ENCODE measurements around the gene KIRREL3.

KIRREL3 gene

GRCh38 chr11:126607374-126607773, 393.2 kb downstream of the KIRREL3 start:
- H3K36me3 Mint-ChIP-seq = no peaks in the 10 kb centered on the region
- H3K9me3 Mint-ChIP-seq = no peaks in the 10 kb centered on the region
- H3K4me3 Mint-ChIP-seq = no peak overlapping the region
- H3K27me3 Mint-ChIP-seq = peaks cover 12% of the 10 kb centered on the region
- no peak overlapping the region for H3K27ac Mint-ChIP-seq
- CTCF ChIA-PET = interaction anchor here (1.0 to 2.0 kb wide), 3 partner anchors 15 to 383 kb away, joined by 3 to 5 read pairs (median 3); no protein-coding TSS in a partner anchor
- DNase-seq = peak; percentile 27
- H3K4me1 Mint-ChIP-seq = no peaks in the 10 kb centered on the region

- Mint-ChIP-seq H3K4me1 (no peaks in the 10 kb centered on the region), H3K27ac (no peak overlapping the region), H3K36me3 (no peaks in the 10 kb centered on the region), H3K27me3 (peaks cover 12% of the 10 kb centered on the region), H3K4me3 (no peak overlapping the region), H3K9me3 (no peaks in the 10 kb centered on the region)
- DNase-seq = no peak
- CTCF ChIA-PET = interaction anchor here (1.2 to 2.0 kb wide), 2 partner anchors 17 to 384 kb away, joined by 3 to 5 read pairs; no protein-coding TSS in a partner anchor
Observed at GRCh38 chr11:126606484-126606883, 394.1 kb downstream of the KIRREL3 start.

- CTCF ChIA-PET = no interaction called here
- Mint-ChIP-seq H3K4me3 (no peak overlapping the region), H3K27me3 (peaks cover 24% of the 10 kb centered on the region), H3K27ac (no peak overlapping the region), H3K9me3 (no peaks in the 10 kb centered on the region), H3K36me3 (no peaks in the 10 kb centered on the region), H3K4me1 (no peaks in the 10 kb centered on the region)
- no peak for DNase-seq
Observed at GRCh38 chr11:126604461-126604860, 396.1 kb downstream of the KIRREL3 start.

- Mint-ChIP-seq H3K9me3 (no peaks in the 10 kb centered on the region), H3K27ac (no peak overlapping the region), H3K27me3 (peaks cover 27% of the 10 kb centered on the region), H3K4me1 (no peaks in the 10 kb centered on the region), H3K36me3 (no peaks in the 10 kb centered on the region), H3K4me3 (no peak overlapping the region)
- no peak for DNase-seq
- CTCF ChIA-PET = interaction anchor here (1.8 kb wide), 1 partner anchor 387 kb away, joined by 5 read pairs; no protein-coding TSS in a partner anchor
Observed at GRCh38 chr11:126603486-126603885, 397.1 kb downstream of the KIRREL3 start.

DNA sequence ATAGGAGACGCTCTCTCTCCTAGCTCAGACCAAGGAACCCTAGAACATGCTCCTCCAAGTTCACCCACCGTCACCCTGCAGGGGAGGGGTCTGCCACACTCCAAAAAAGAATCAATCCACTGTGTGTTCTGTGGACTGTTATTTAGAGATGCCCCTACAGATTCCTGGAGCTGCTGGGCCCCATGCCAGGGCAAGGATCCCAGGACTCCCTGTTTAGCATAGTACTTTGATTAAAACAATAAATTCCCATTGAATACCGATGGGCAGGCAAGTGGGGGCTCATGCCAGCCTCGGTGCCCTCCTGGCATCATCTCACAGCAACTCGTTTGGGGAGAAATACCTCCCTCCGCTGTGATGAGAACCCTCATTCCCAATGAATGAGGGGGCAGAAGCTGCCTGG, 397.6 kb downstream of the KIRREL3 start:
- DNase-seq = no peak
- H3K36me3 Mint-ChIP-seq = no peaks in the 10 kb centered on the region
- H3K27me3 Mint-ChIP-seq = peaks cover 28% of the 10 kb centered on the region
- H3K4me1 Mint-ChIP-seq = no peaks in the 10 kb centered on the region
- H3K27ac Mint-ChIP-seq = no peak overlapping the region
- CTCF ChIA-PET = interaction anchor here (1.8 kb wide), 1 partner anchor 387 kb away, joined by 5 read pairs; no protein-coding TSS in a partner anchor
- no peaks in the 10 kb centered on the region for H3K9me3 Mint-ChIP-seq
- H3K4me3 Mint-ChIP-seq = no peak overlapping the region

- no peak for DNase-seq
- Mint-ChIP-seq H3K27me3 (peaks cover 31% of the 10 kb centered on the region), H3K4me1 (no peaks in the 10 kb centered on the region), H3K9me3 (no peaks in the 10 kb centered on the region), H3K4me3 (no peak overlapping the region), H3K36me3 (no peaks in the 10 kb centered on the region), H3K27ac (no peak overlapping the region)
- CTCF ChIA-PET = interaction anchor here (1.8 kb wide), 1 partner anchor 388 kb away, joined by 5 read pairs; no protein-coding TSS in a partner anchor
Observed at GRCh38 chr11:126602349-126602940, 398.1 kb downstream of the KIRREL3 start.

DNA sequence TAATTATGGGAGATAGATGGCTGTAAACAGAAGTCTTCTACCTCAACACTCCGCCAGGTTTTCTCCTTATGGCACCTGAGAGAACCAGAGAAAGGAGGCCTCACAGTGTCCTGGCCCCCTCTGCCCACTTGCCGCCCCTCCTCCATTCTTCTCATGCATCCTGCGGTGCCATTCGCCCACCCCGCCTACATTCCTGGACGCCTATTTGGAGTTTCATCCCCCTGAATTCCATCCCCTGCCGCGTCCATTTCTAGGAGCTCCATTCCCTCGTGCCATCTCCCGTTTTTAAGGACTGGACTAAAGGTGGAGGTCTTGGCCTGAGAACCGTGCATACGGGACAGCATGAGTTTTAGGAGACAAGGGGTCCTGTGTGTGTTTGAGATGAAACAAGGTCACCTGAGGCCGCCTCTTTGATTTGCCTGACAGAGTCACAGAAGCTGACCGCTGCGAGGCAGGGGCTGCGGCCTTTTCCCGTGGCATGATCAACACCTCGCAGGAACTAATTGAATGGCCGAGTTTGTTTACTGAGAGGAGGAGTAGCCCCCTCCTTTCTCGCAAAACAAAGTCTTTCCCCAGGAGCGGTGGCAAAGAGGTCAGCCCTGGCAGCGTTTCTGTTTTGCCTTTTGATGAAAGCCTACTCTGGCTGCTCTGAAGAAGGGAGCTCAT, 398.9 kb downstream of the KIRREL3 start:
- Mint-ChIP-seq H3K4me1 (no peaks in the 10 kb centered on the region), H3K36me3 (no peaks in the 10 kb centered on the region), H3K27ac (no peak overlapping the region), H3K4me3 (no peak overlapping the region), H3K9me3 (no peaks in the 10 kb centered on the region), H3K27me3 (peaks cover 23% of the 10 kb centered on the region)
- no peak for DNase-seq
- CTCF ChIA-PET = no interaction called here

DNA sequence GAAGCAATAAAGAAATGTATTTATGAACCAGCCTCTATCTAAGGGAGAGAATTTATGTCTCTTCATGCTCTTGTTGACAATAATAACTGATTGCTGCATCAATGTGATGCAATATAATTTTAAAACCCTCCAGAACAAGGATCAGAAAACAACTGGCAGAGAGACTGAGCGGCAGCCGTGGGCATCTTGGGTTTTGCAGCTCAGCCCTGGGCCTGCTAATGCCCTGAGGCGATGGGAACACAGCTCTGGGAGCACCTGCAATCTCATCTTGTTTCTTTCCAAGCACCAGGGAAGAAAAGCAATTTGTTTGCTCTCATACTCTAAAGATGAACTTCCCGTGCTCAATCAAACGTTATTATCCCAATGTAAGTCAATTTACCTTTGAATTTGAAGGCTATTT, 399.4 kb downstream of the KIRREL3 start:
- H3K36me3 Mint-ChIP-seq = no peaks in the 10 kb centered on the region
- H3K9me3 Mint-ChIP-seq = no peaks in the 10 kb centered on the region
- no peaks in the 10 kb centered on the region for H3K4me1 Mint-ChIP-seq
- H3K27ac Mint-ChIP-seq = no peak overlapping the region
- no peak for DNase-seq
- H3K4me3 Mint-ChIP-seq = no peak overlapping the region
- H3K27me3 Mint-ChIP-seq = peaks cover 19% of the 10 kb centered on the region
- CTCF ChIA-PET = no interaction called here

- Mint-ChIP-seq H3K4me3 (no peak overlapping the region), H3K9me3 (no peaks in the 10 kb centered on the region), H3K27me3 (peaks cover 19% of the 10 kb centered on the region), H3K36me3 (no peaks in the 10 kb centered on the region), H3K27ac (no peak overlapping the region), H3K4me1 (no peaks in the 10 kb centered on the region)
- no peak for DNase-seq
- CTCF ChIA-PET = no interaction called here
Observed at GRCh38 chr11:126599217-126599897, 401.2 kb downstream of the KIRREL3 start.

DNA sequence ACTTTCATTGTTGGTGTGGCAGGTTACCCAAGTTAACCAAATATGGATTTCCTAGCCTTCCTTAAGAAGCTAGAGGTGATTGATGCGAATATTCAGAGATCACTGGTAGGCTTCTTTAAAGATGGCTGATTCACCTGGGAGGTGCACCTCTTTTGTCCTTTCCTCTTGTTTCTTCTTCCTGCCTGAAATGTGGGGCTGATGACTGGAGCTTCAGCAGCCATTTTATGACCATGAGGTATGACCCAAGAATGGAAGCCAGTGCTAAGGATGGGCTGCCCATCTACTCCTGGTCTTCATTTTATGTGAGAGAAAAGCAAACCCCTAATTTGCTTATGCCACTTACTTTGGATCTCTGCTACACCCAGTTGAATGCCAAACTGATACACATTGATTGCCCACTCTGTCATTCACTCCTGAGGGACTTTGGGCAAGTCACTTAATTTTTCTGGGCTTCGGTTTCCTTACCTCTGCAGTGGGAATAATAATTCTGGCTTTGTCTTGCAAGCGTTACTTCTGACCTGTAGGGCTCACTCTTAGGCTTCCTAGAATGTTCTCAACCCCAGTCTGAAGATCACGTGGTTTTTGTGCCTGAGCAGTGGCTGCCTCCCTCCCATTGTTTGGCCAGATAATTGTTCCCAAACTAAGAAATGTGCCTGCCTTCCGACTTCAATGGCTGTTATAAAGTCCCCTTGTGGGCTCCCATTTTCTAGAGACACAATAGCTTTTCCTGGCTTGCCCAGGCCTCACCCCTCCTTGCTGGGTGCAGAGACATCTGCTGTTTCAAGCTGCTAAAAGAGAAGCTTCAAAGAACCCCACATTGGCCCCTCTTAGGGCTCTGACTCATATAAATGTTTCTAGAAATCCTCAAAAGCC, 402.0 kb downstream of the KIRREL3 start:
- Mint-ChIP-seq H3K4me3 (no peak overlapping the region), H3K9me3 (no peaks in the 10 kb centered on the region), H3K36me3 (no peaks in the 10 kb centered on the region), H3K27ac (no peak overlapping the region), H3K27me3 (peaks cover 19% of the 10 kb centered on the region), H3K4me1 (no peaks in the 10 kb centered on the region)
- CTCF ChIA-PET = no interaction called here
- no peak for DNase-seq

- CTCF ChIA-PET = no interaction called here
- DNase-seq = no peak
- peaks cover 19% of the 10 kb centered on the region for H3K27me3 Mint-ChIP-seq
- no peaks in the 10 kb centered on the region for H3K9me3 Mint-ChIP-seq
- no peaks in the 10 kb centered on the region for H3K36me3 Mint-ChIP-seq
- no peak overlapping the region for H3K4me3 Mint-ChIP-seq
- H3K27ac Mint-ChIP-seq = no peak overlapping the region
- no peaks in the 10 kb centered on the region for H3K4me1 Mint-ChIP-seq
Observed at GRCh38 chr11:126597041-126597440, 403.5 kb downstream of the KIRREL3 start.

DNA sequence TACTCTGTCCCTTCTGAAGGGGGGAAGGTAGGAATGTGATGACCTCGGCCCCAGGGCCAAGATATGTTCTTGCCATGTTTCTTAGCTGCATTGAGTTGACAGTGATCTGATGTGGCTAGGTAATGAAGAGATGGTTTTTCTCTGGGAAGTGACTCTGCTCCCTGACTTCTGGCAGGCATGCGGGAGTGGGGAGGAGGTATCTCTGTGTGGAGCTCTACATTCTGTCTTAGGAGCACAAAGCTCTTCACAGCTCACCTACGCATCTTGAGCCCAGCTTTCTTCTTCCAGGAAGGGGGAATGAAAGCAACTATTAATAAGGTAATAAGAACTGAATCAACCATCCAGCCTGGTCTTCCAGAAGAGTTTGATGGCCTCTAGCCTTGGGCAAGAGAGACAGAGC, 404.1 kb downstream of the KIRREL3 start:
- CTCF ChIA-PET = no interaction called here
- H3K4me1 Mint-ChIP-seq = no peaks in the 10 kb centered on the region
- H3K4me3 Mint-ChIP-seq = no peak overlapping the region
- no peak overlapping the region for H3K27ac Mint-ChIP-seq
- peaks cover 19% of the 10 kb centered on the region for H3K27me3 Mint-ChIP-seq
- H3K9me3 Mint-ChIP-seq = no peaks in the 10 kb centered on the region
- DNase-seq = no peak
- H3K36me3 Mint-ChIP-seq = no peaks in the 10 kb centered on the region

DNA sequence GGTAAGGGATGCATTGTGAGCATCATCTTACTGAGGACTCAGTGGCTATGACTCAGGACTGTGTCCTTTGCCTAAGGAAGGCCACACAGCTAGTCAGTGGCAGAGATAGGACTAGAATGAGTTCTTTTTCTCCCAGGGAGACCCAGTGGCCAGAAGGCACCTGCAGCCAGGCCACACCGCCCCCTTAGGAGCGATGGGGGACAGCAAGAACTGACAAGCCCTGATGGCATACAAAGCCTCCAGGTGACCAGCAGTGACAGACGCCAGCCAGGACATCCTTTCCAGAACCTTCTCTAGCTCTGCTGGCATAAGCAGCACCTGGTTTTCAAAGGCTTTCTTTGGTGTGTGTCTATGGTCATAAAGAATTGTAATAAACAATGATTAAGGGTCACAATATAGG, 405.0 kb downstream of the KIRREL3 start:
- Mint-ChIP-seq H3K4me1 (no peaks in the 10 kb centered on the region), H3K27ac (no peak overlapping the region), H3K27me3 (peaks cover 15% of the 10 kb centered on the region), H3K4me3 (no peak overlapping the region), H3K9me3 (no peaks in the 10 kb centered on the region), H3K36me3 (no peaks in the 10 kb centered on the region)
- CTCF ChIA-PET = no interaction called here
- DNase-seq = no peak

DNA sequence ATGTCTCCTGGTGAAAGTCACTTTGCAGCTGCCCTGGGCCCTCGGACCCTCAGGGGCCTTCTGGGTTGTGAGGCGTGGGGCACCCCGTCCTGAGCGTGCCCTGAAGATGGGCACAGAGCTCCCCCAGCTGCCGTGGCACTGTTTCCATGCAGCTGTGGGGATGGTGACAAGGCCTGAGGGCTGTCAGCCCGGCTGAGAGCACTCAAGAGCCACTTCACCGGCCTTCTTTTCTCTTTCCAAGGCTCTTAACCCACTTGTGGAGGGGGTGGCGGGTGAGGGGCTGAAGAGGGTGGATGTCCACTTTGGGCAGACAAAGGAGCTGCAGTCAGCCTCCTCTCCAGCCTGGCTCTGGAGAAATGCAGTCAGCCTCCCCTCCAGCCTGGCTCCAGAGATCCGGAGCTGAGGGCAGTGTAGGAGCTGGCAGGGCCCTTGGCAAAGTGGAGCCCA, 405.6 kb downstream of the KIRREL3 start:
- CTCF ChIA-PET = no interaction called here
- Mint-ChIP-seq H3K4me1 (no peaks in the 10 kb centered on the region), H3K27me3 (peaks cover 12% of the 10 kb centered on the region), H3K36me3 (no peaks in the 10 kb centered on the region), H3K9me3 (no peaks in the 10 kb centered on the region), H3K27ac (no peak overlapping the region), H3K4me3 (no peak overlapping the region)
- DNase-seq = no peak

Data from activated naive CD4-positive, alpha-beta T cell treated with anti-CD3 and anti-CD28 coated beads, Interleukin-2, amount 10 ng/mL, durations not matched to agents 7 days and 5 days (primary cell).